HUDEP-2 (cell line): ENCODE measurements around the gene CORO2A.
A peak's percentile ranks its signal among the peaks of the same experiment; 100 is the strongest.

Experiments
- DNase-seq, 76 experiments: peaks; one replicate each; lab custom pipeline; 2025; ENCODE audit not compliant: unreplicated experiment in 76 of 76; lab: John Stamatoyannopoulos, UW

Gene CORO2A

GRCh38 chr9:98219794-98220370 lies 27.4 kb upstream of the CORO2A start:
- DNase-seq: no peak

GRCh38 chr9:98219364-98219716 lies 26.9 kb upstream of the CORO2A start:
- no peak for DNase-seq

GRCh38 chr9:98218562-98219363 lies 26.3 kb upstream of the CORO2A start:
- DNase-seq: no peak

GRCh38 chr9:98217255-98217654 lies 24.8 kb upstream of the CORO2A start:
- no peak for DNase-seq

GRCh38 chr9:98216391-98216790 lies 24.0 kb upstream of the CORO2A start:
- DNase-seq: no peak

- peak in 28 of 76 experiments; percentile 3 to 47 (median 18) for DNase-seq
Measured at GRCh38 chr9:98215821-98216220, 23.4 kb upstream of the CORO2A start.

- DNase-seq: no peak
Measured at GRCh38 chr9:98215271-98215670, 22.8 kb upstream of the CORO2A start.

- no peak for DNase-seq
Measured at GRCh38 chr9:98214811-98215210, 22.4 kb upstream of the CORO2A start.

- DNase-seq: no peak
Measured at GRCh38 chr9:98211260-98211659, 18.8 kb upstream of the CORO2A start.

GRCh38 chr9:98210435-98210834 lies 18.0 kb upstream of the CORO2A start:
- no peak for DNase-seq

GRCh38 chr9:98209530-98209929 lies 17.1 kb upstream of the CORO2A start:
- DNase-seq: no peak

GRCh38 chr9:98208635-98209034 lies 16.2 kb upstream of the CORO2A start:
- no peak for DNase-seq

- DNase-seq: no peak
Measured at GRCh38 chr9:98207606-98208005, 15.2 kb upstream of the CORO2A start.

- no peak for DNase-seq
Measured at GRCh38 chr9:98206754-98207153, 14.3 kb upstream of the CORO2A start.

- no peak for DNase-seq
Measured at GRCh38 chr9:98204692-98205091, 12.3 kb upstream of the CORO2A start.

GRCh38 chr9:98203153-98203552 lies 10.7 kb upstream of the CORO2A start:
- no peak for DNase-seq

GRCh38 chr9:98202252-98202651 lies 9.8 kb upstream of the CORO2A start:
- DNase-seq: no peak

GRCh38 chr9:98201749-98202148 lies 9.3 kb upstream of the CORO2A start:
- DNase-seq: no peak

- no peak for DNase-seq
Measured at GRCh38 chr9:98201102-98201501, 8.7 kb upstream of the CORO2A start.

GRCh38 chr9:98199388-98200033 lies 7.1 kb upstream of the CORO2A start:
- DNase-seq: no peak

GRCh38 chr9:98195671-98196070 lies 3.2 kb upstream of the CORO2A start:
- DNase-seq: no peak

GRCh38 chr9:98193336-98193944 lies 1.0 kb upstream of the CORO2A start:
- no peak for DNase-seq
